Activated CD4-positive, alpha-beta T cell treated with anti-CD3 and anti-CD28 coated beads for 24 hours (primary cell): ENCODE measurements around the gene ZDHHC3.

Experiments
- DNase-seq, 2 donors: peaks; one replicate each; pipeline ENCODE4 v3.0.0-alpha.2; 2020; ENCODE audit warnings: low read depth in 2 of 2

Gene ZDHHC3

GRCh38 chr3:44893097-44893496, 82.9 kb downstream of the ZDHHC3 start:
- no peak for DNase-seq

GRCh38 chr3:44892689-44893088, 83.3 kb downstream of the ZDHHC3 start:
- DNase-seq: no peak

GRCh38 chr3:44890852-44891251, 85.1 kb downstream of the ZDHHC3 start:
- DNase-seq: no peak

GRCh38 chr3:44890258-44890657, 85.7 kb downstream of the ZDHHC3 start:
- no peak for DNase-seq

- DNase-seq: no peak
Observed at GRCh38 chr3:44887101-44887500, 88.9 kb downstream of the ZDHHC3 start.

- DNase-seq: no peak
Observed at GRCh38 chr3:44886561-44886960, 89.4 kb downstream of the ZDHHC3 start.

GRCh38 chr3:44885618-44886017, 90.4 kb downstream of the ZDHHC3 start:
- DNase-seq: no peak

- DNase-seq: no peak
Observed at GRCh38 chr3:44883999-44884431, 92.0 kb downstream of the ZDHHC3 start.

- no peak for DNase-seq
Observed at GRCh38 chr3:44883213-44883955, 92.6 kb downstream of the ZDHHC3 start.

- no peak for DNase-seq
Observed at GRCh38 chr3:44880284-44880683, 95.7 kb downstream of the ZDHHC3 start.

- no peak for DNase-seq
Observed at GRCh38 chr3:44877333-44877732, 98.6 kb downstream of the ZDHHC3 start.

- DNase-seq: no peak
Observed at GRCh38 chr3:44875596-44875995, 100.4 kb downstream of the ZDHHC3 start.
